IPS-20b (cell line): ENCODE data around the gene ADCY5.

ENCODE experiments used
- H3K27ac ChIP-seq: one replicate; pipeline ENCODE4 v1.5.1; 2013; ENCODE audit warnings: low read length
- H3K27me3 ChIP-seq: 2 replicates; pipeline ENCODE4 v1.6.1; 2013; ENCODE audit warnings: mild to moderate bottlenecking, low read length, inconsistent platforms; ENCODE audit not compliant: insufficient read depth
- H3K36me3 ChIP-seq: 2 replicates; pipeline ENCODE4 v1.6.1; 2013; ENCODE audit warnings: low read depth, mild to moderate bottlenecking, inconsistent platforms, low read length, moderate library complexity; ENCODE audit not compliant: insufficient read depth
- H3K4me1 ChIP-seq: 2 replicates; pipeline ENCODE4 v1.6.1; 2013; ENCODE audit warnings: mild to moderate bottlenecking, control low read depth, inconsistent platforms, low read length, moderate library complexity; ENCODE audit not compliant: insufficient read depth
- H3K4me3 ChIP-seq: 2 replicates; pipeline ENCODE4 v1.5.1; 2013; ENCODE audit warnings: mild to moderate bottlenecking, low read length, inconsistent platforms
- H3K9ac ChIP-seq: 2 replicates; pipeline ENCODE4 v1.6.1; 2013; ENCODE audit warnings: low read depth, mild to moderate bottlenecking, inconsistent platforms, low read length, moderate library complexity
- H3K9me3 ChIP-seq: 2 replicates; pipeline ENCODE4 v1.6.1; 2013; ENCODE audit warnings: mild to moderate bottlenecking, low read depth, low read length, inconsistent platforms; ENCODE audit not compliant: insufficient read depth

Gene ADCY5

GRCh38 chr3:123442908-123443307 is 6.0 kb downstream of the ADCY5 start:
- Histone ChIP-seq H3K27ac (no peak overlapping the region), H3K9me3 (no peaks in the 10 kb centered on the region), H3K36me3 (no peaks in the 10 kb centered on the region), H3K4me1 (peaks cover 4% of the 10 kb centered on the region; the same call in 1 of the 2 replicates), H3K9ac (no peak overlapping the region), H3K4me3 (no peak overlapping the region), H3K27me3 (peaks cover 35% of the 10 kb centered on the region)

- Histone ChIP-seq H3K27ac (no peak overlapping the region), H3K4me1 (peaks cover 4% of the 10 kb centered on the region; the same call in 1 of the 2 replicates), H3K36me3 (no peaks in the 10 kb centered on the region), H3K9me3 (no peaks in the 10 kb centered on the region), H3K27me3 (peaks cover 28% of the 10 kb centered on the region), H3K9ac (no peak overlapping the region), H3K4me3 (no peak overlapping the region)
These were observed 6.8 kb downstream of the ADCY5 start for GRCh38 chr3:123442125-123442524.

- Histone ChIP-seq H3K27me3 (peaks cover 7% of the 10 kb centered on the region; the same call in 1 of the 2 replicates), H3K36me3 (no peaks in the 10 kb centered on the region), H3K9me3 (no peaks in the 10 kb centered on the region), H3K27ac (no peak overlapping the region), H3K4me1 (peaks cover 2% of the 10 kb centered on the region; the same call in 1 of the 2 replicates), H3K4me3 (no peak overlapping the region), H3K9ac (no peak overlapping the region)
These were observed 8.9 kb downstream of the ADCY5 start for GRCh38 chr3:123439806-123440580.

GRCh38 chr3:123432832-123433523 is 15.9 kb downstream of the ADCY5 start:
- Histone ChIP-seq H3K4me3 (no peak overlapping the region), H3K4me1 (no peaks in the 10 kb centered on the region), H3K27me3 (no peaks in the 10 kb centered on the region), H3K27ac (no peak overlapping the region), H3K9ac (no peak overlapping the region), H3K36me3 (no peaks in the 10 kb centered on the region), H3K9me3 (no peaks in the 10 kb centered on the region)

GRCh38 chr3:123431658-123432324 is 17.1 kb downstream of the ADCY5 start:
- Histone ChIP-seq H3K36me3 (no peaks in the 10 kb centered on the region), H3K27ac (no peak overlapping the region), H3K9ac (no peak overlapping the region), H3K4me3 (no peak overlapping the region), H3K27me3 (no peaks in the 10 kb centered on the region), H3K4me1 (no peaks in the 10 kb centered on the region), H3K9me3 (no peaks in the 10 kb centered on the region)

- Histone ChIP-seq H3K9me3 (no peaks in the 10 kb centered on the region), H3K4me1 (no peaks in the 10 kb centered on the region), H3K9ac (no peak overlapping the region), H3K27ac (no peak overlapping the region), H3K4me3 (no peak overlapping the region), H3K27me3 (no peaks in the 10 kb centered on the region), H3K36me3 (no peaks in the 10 kb centered on the region)
These were observed 17.8 kb downstream of the ADCY5 start for GRCh38 chr3:123431007-123431657.

GRCh38 chr3:123430266-123430665 is 18.6 kb downstream of the ADCY5 start:
- no peak overlapping the region for H3K4me3 ChIP-seq
- no peak overlapping the region for H3K27ac ChIP-seq
- H3K36me3 ChIP-seq = no peaks in the 10 kb centered on the region
- H3K9ac ChIP-seq = no peak overlapping the region
- no peaks in the 10 kb centered on the region for H3K9me3 ChIP-seq
- H3K27me3 ChIP-seq = no peaks in the 10 kb centered on the region
- H3K4me1 ChIP-seq = no peaks in the 10 kb centered on the region

- Histone ChIP-seq H3K4me1 (no peaks in the 10 kb centered on the region), H3K27me3 (no peaks in the 10 kb centered on the region), H3K9ac (no peak overlapping the region), H3K4me3 (no peak overlapping the region), H3K27ac (no peak overlapping the region), H3K9me3 (no peaks in the 10 kb centered on the region), H3K36me3 (no peaks in the 10 kb centered on the region)
These were observed 19.3 kb downstream of the ADCY5 start for GRCh38 chr3:123429362-123430125.

- Histone ChIP-seq H3K36me3 (no peaks in the 10 kb centered on the region), H3K4me1 (no peaks in the 10 kb centered on the region), H3K27me3 (no peaks in the 10 kb centered on the region), H3K9me3 (no peaks in the 10 kb centered on the region), H3K9ac (no peak overlapping the region), H3K27ac (no peak overlapping the region), H3K4me3 (no peak overlapping the region)
These were observed 23.7 kb downstream of the ADCY5 start for GRCh38 chr3:123424999-123425712.

GRCh38 chr3:123424321-123424998 is 24.4 kb downstream of the ADCY5 start:
- H3K4me1 ChIP-seq = no peaks in the 10 kb centered on the region
- no peaks in the 10 kb centered on the region for H3K27me3 ChIP-seq

More at GRCh38 chr3:123424321-123424998, 24.4 kb downstream of the ADCY5 start:
- Histone ChIP-seq H3K36me3 (no peaks in the 10 kb centered on the region), H3K9me3 (no peaks in the 10 kb centered on the region), H3K4me3 (no peak overlapping the region), H3K27ac (no peak overlapping the region), H3K9ac (no peak overlapping the region)
